ENCODE data around the gene MYMK. TPM values are rescaled to one million over a fixed set of nuclear protein-coding genes. Genes with fewer than 3 reads are reported as not detected.

Gene MYMK
- total and polyA plus RNA-seq, 10 donors, result not detected

DNA sequence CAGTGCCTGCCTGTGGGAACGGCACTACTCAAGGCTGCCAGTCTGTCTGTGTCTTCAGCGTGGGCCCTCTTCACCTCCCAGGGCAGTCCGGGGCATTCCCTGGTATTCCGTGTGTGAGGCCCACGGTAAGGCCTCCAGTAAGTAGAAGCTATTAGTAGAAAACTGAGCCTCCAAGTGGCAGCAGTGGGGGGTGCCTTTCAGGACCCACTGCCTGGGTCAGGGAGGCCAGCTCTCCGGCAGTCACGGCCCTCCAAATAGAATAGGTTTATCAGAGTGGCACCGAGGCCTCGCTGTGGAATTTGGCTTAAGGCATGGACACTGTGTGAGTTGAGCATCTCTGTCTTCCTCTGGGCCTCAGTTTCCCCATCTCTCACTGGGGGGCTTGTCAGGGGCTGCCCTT lies 32.8 kb upstream of the MYMK start:
- Histone ChIP-seq H3K4me3 (no peak overlapping the region), H3K4me1 (peaks cover 3 to 20% (median 15%) of the 10 kb centered on the region in 6 donors), H3K27ac (peak overlapping the region in 4 of 8 donors; percentile 27 to 60 (median 46)), H3K9me3 (no peaks in the 10 kb centered on the region), H3K27me3 (replicated peaks in 1 of 7) (peaks cover 0 to 76% (median 6%) of the 10 kb centered on the region in 7 donors), H3K36me3 (peaks cover 0 to 33% (median 0%) of the 10 kb centered on the region in 6 donors)
- intact Hi-C loops (cut with DNase I; ENCODE audit: low total_unique reads), result no loop called here
- 93 to 100% (median 94%) methylated on average over 6 to 9 of the region's 9 CpGs for WGBS, 5 donors
- TF ChIP-seq POLR2A (IDR thresholded peaks at IDR 0.05), result no peak
- no peak for TF ChIP-seq POLR2AphosphoS5 (IDR thresholded peaks at IDR 0.05)
- TF ChIP-seq, protein P1, sequence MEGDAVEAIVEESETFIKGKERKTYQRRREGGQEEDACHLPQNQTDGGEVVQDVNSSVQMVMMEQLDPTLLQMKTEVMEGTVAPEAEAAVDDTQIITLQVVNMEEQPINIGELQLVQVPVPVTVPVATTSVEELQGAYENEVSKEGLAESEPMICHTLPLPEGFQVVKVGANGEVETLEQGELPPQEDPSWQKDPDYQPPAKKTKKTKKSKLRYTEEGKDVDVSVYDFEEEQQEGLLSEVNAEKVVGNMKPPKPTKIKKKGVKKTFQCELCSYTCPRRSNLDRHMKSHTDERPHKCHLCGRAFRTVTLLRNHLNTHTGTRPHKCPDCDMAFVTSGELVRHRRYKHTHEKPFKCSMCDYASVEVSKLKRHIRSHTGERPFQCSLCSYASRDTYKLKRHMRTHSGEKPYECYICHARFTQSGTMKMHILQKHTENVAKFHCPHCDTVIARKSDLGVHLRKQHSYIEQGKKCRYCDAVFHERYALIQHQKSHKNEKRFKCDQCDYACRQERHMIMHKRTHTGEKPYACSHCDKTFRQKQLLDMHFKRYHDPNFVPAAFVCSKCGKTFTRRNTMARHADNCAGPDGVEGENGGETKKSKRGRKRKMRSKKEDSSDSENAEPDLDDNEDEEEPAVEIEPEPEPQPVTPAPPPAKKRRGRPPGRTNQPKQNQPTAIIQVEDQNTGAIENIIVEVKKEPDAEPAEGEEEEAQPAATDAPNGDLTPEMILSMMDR (IDR thresholded peaks at IDR 0.05 in 8 of 11, conservative IDR thresholded peaks at IDR 0.05 in 3 of 11), result no peak
- DNase-seq, result no peak

DNA sequence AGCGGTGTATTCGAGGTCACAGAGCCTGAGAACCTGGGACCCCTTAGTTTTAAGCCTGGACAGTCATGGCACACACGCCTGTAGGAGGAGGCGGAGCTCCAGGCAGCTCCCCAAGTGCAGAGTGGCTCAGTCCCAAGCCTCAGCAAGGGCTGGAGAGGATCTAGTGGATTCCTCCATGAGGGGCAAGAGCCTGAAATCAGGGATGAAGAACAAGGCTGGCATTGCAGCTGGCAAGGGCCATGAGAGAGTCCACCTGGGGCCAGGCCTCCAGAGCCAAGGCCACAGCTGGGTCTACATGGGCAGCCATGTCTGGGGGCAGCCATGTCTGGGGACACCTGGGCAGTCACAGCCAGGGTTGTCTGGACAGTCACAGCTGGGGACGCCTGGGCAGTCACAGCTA lies 31.6 kb upstream of the MYMK start:
- no peak overlapping the region for H3K27ac ChIP-seq
- peaks cover 0 to 69% (median 6%) of the 10 kb centered on the region in 7 donors for H3K27me3 ChIP-seq (replicated peaks in 1 of 7)
- H3K9me3 ChIP-seq, result no peaks in the 10 kb centered on the region
- intact Hi-C loops (cut with DNase I; ENCODE audit: low total_unique reads), result no loop called here
- no peak for TF ChIP-seq POLR2AphosphoS5 (IDR thresholded peaks at IDR 0.05)
- TF ChIP-seq, protein P1 (IDR thresholded peaks at IDR 0.05 in 8 of 11, conservative IDR thresholded peaks at IDR 0.05 in 3 of 11), result no peak
- TF ChIP-seq POLR2A (IDR thresholded peaks at IDR 0.05), result no peak
- peaks cover 3 to 20% (median 15%) of the 10 kb centered on the region in 6 donors for H3K4me1 ChIP-seq
- 73 to 89% (median 84%) methylated on average over 5 of the region's 5 CpGs for WGBS, 5 donors
- DNase-seq, result no peak
- no peak overlapping the region for H3K4me3 ChIP-seq
- H3K36me3 ChIP-seq, result peaks cover 0 to 32% (median 0%) of the 10 kb centered on the region in 6 donors

DNA sequence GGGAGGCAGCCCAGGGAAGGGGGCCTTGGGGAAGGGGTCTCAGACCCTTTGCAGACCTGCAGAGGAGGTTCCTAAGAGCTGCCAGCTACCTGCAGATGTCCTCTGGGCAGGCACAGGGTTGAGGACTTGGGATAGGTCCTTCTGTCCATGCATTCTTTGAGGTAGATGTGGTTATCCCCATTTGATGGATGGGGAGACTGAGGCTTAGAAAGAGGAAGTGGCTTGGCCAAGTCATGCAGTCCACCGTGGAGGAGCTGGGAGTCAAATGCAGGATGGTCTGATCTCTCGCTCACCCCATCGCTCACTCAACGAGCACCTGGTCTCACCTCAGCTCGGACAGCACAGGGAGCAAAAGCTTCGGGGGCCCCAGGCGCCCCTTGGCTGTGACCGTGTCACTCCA lies 30.0 kb upstream of the MYMK start:
- intact Hi-C loops (cut with DNase I; ENCODE audit: low total_unique reads), result no loop called here
- Histone ChIP-seq H3K4me3 (no peak overlapping the region), H3K36me3 (peaks cover 0 to 29% (median 0%) of the 10 kb centered on the region in 6 donors), H3K27ac (no peak overlapping the region), H3K27me3 (replicated peaks in 1 of 7) (peaks cover 0 to 63% (median 6%) of the 10 kb centered on the region in 7 donors), H3K4me1 (peaks cover 3 to 20% (median 15%) of the 10 kb centered on the region in 6 donors), H3K9me3 (no peaks in the 10 kb centered on the region)
- 82 to 95% (median 89%) methylated on average over 8 of the region's 8 CpGs for WGBS, 5 donors
- no peak for TF ChIP-seq POLR2AphosphoS5 (IDR thresholded peaks at IDR 0.05)
- TF ChIP-seq, protein P1 (IDR thresholded peaks at IDR 0.05 in 8 of 11, conservative IDR thresholded peaks at IDR 0.05 in 3 of 11), result no peak
- TF ChIP-seq POLR2A (IDR thresholded peaks at IDR 0.05), result no peak
- no peak for DNase-seq

DNA sequence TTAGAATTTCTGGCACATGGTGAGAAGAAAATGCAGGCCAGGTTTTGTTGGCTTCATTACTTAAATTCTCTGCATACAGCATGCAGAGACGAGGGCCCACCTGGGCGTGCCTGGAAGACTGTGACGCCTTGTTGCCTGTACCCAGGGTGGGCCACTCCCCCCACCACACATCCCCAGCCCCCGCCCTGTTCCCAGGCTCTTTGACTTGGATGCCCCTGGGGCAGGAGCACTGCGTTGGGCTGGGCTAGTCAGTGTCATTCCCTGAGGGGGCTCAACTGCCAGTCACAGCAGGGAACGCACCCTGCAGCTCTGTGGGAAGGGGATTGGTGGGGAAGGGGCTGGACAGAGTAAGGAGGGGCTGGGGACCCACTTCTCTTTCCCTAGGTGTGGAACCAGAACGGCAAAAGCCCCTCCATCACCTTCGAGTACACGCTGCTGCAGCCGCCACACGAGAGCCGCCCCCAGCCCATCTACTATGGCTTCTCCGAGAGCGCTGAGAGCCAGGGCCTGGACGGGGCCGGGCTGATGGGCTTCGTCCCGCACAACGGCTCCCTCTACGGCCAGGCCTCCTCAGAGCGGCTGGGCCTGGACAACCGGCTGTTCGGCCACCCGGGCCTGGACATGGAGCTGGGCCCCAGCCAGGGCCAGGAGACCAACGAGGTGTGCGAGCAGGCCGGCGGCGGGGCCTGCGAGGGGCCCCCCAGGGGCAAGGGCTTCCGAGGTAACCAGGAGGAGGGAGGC lies 29.4 kb upstream of the MYMK start:
- Histone ChIP-seq H3K36me3 (peaks cover 0 to 29% (median 0%) of the 10 kb centered on the region in 6 donors), H3K27me3 (replicated peaks in 1 of 7) (peaks cover 0 to 61% (median 6%) of the 10 kb centered on the region in 7 donors), H3K9me3 (no peaks in the 10 kb centered on the region), H3K4me1 (peaks cover 3 to 20% (median 15%) of the 10 kb centered on the region in 6 donors), H3K27ac (no peak overlapping the region), H3K4me3 (no peak overlapping the region)
- intact Hi-C loops (cut with DNase I; ENCODE audit: low total_unique reads), result no loop called here
- 88 to 94% (median 90%) methylated on average over 27 to 31 of the region's 31 CpGs for WGBS, 5 donors
- TF ChIP-seq POLR2AphosphoS5 (IDR thresholded peaks at IDR 0.05) (no peak), POLR2A (IDR thresholded peaks at IDR 0.05) (no peak)
- TF ChIP-seq, protein P1 (IDR thresholded peaks at IDR 0.05 in 8 of 11, conservative IDR thresholded peaks at IDR 0.05 in 3 of 11), result no peak
- DNase-seq, result no peak

Measured in spleen (tissue), 11 donors.